ENCODE results near the gene TTR. TPM values are rescaled to one million over a fixed set of nuclear protein-coding genes. Genes with fewer than 3 reads are reported as not detected.

Gene TTR
- total RNA-seq, 4 donors from 2014 or later, result not detected

DNA sequence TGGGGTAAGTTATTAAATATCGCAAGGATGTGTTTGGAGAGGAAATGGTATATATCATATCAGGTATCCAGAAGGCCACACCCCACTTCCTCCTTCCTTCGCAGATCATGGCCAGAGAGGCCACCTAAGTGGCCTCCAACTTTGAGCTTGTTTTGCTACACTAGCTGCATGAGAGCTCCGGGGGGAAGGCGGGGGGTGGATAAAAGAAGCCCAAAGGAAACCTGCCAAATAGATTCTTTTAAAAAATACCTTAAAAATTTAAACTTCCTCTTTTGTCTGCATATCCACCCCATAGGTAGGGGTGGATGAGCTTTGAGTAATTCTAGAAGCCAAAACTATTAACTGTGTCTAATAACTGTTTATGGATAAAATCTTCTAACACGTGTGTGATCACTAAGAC is 5.7 kb upstream of the TTR start:
- H3K27me3 ChIP-seq, result no peaks in the 10 kb centered on the region
- no peak overlapping the region for H3K27ac ChIP-seq
- peaks cover 0 to 10% (median 0%) of the 10 kb centered on the region in 3 donors for H3K4me1 ChIP-seq
- intact Hi-C loops (cut with DNase I), result no loop called here
- no peaks in the 10 kb centered on the region for H3K36me3 ChIP-seq
- no peak overlapping the region for H3K4me3 ChIP-seq
- no peak for TF ChIP-seq POLR2A (IDR thresholded peaks at IDR 0.05)
- TF ChIP-seq, protein P1, sequence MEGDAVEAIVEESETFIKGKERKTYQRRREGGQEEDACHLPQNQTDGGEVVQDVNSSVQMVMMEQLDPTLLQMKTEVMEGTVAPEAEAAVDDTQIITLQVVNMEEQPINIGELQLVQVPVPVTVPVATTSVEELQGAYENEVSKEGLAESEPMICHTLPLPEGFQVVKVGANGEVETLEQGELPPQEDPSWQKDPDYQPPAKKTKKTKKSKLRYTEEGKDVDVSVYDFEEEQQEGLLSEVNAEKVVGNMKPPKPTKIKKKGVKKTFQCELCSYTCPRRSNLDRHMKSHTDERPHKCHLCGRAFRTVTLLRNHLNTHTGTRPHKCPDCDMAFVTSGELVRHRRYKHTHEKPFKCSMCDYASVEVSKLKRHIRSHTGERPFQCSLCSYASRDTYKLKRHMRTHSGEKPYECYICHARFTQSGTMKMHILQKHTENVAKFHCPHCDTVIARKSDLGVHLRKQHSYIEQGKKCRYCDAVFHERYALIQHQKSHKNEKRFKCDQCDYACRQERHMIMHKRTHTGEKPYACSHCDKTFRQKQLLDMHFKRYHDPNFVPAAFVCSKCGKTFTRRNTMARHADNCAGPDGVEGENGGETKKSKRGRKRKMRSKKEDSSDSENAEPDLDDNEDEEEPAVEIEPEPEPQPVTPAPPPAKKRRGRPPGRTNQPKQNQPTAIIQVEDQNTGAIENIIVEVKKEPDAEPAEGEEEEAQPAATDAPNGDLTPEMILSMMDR (IDR thresholded peaks at IDR 0.05), result no peak
- WGBS, 2 donors, result 90 to 91% methylated on average over 5 of the region's 5 CpGs
- H3K9me3 ChIP-seq, result no peaks in the 10 kb centered on the region
- DNase-seq, result no peak

DNA sequence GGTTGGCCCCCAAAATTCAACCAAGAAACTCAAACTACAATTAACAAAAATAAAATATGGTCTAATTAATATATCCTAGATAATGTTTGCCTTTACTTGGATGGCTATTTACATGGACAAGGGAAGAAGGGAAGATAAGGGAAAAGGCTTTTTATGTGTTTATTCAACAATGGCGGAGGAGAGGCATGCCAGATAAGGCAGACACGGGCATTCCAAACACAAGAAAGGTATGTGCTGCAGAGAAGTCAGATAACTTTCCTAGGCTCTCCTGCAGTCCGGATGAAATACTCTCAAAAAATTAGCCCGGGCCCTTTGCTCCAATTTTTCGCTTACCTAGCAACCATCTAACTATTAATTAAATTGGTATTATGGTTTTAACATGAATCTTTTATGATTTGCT is 5.1 kb upstream of the TTR start:
- Histone ChIP-seq H3K36me3 (no peaks in the 10 kb centered on the region), H3K4me3 (no peak overlapping the region), H3K27me3 (no peaks in the 10 kb centered on the region), H3K9me3 (no peaks in the 10 kb centered on the region), H3K27ac (no peak overlapping the region), H3K4me1 (peaks cover 0 to 12% (median 0%) of the 10 kb centered on the region in 3 donors)
- DNase-seq, result no peak
- intact Hi-C loops (cut with DNase I), result no loop called here
- 76 to 77% methylated on average over 5 of the region's 5 CpGs for WGBS, 2 donors
- TF ChIP-seq POLR2A (IDR thresholded peaks at IDR 0.05), result no peak
- TF ChIP-seq, protein P1 (IDR thresholded peaks at IDR 0.05), result no peak

DNA sequence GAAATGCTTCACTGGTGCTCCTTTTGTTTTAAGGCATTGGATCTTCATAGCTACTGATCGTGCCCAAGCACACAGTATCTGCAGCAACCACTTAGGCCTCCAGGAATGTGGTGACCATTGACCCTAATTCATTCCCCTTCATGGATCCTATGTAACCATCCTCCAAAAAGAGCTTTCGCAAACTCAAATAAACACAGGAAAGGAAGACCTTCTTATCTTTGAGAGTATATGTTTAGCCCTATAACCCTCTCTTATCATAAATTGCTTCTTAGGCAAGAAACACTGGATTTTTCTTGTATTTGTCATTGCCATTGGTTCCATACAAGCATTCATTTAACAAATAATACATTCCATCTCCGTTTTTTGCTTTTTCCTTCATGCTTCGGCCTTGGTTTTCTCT is 4.1 kb upstream of the TTR start:
- Histone ChIP-seq H3K27ac (no peak overlapping the region), H3K4me1 (peaks cover 0 to 8% (median 0%) of the 10 kb centered on the region in 3 donors), H3K9me3 (no peaks in the 10 kb centered on the region), H3K27me3 (no peaks in the 10 kb centered on the region), H3K4me3 (no peak overlapping the region), H3K36me3 (no peaks in the 10 kb centered on the region)
- 80 to 91% methylated on average over 4 of the region's 4 CpGs for WGBS, 2 donors
- no peak for DNase-seq
- no peak for TF ChIP-seq POLR2A (IDR thresholded peaks at IDR 0.05)
- TF ChIP-seq, protein P1 (IDR thresholded peaks at IDR 0.05), result no peak
- intact Hi-C loops (cut with DNase I), result no loop called here

DNA sequence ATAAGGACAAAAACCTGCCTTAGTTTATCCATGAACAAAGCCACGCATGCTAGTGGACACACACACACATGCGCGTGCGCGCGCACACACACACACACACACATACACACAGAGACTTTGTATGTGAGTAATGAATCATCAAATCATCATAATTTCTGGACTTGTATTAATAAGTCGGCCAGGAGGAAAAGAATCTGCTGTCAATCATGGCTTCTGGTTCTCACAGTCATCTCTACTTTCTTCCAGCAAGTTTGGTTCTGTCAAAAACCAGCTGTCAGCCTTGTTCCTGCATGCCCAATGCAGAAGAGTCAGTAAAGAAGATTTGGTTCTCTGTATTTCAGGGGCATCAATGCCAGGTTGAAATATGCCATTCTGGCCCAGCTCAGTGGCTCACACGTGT is 1.1 kb upstream of the TTR start:
- 58 to 61% methylated on average over 8 of the region's 8 CpGs for WGBS, 2 donors
- H3K4me3 ChIP-seq, result no peak overlapping the region

DNA sequence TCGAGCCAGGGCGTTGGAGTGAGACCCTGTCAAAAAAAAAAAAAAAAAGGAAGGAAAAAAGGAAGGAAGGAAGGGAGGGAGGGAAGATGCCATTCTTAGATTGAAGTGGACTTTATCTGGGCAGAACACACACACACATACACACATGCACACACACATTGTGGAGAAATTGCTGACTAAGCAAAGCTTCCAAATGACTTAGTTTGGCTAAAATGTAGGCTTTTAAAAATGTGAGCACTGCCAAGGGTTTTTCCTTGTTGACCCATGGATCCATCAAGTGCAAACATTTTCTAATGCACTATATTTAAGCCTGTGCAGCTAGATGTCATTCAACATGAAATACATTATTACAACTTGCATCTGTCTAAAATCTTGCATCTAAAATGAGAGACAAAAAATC is 564 bp upstream of the TTR start:
- DNase-seq, result no peak
- Histone ChIP-seq H3K9me3 (no peaks in the 10 kb centered on the region), H3K36me3 (no peaks in the 10 kb centered on the region), H3K4me3 (no peak overlapping the region), H3K27me3 (no peaks in the 10 kb centered on the region), H3K4me1 (peaks cover 0 to 8% (median 0%) of the 10 kb centered on the region in 3 donors), H3K27ac (no peak overlapping the region)
- WGBS, 2 donors, result 48 to 80% methylated on average over 1 to 2 of the region's 2 CpGs
- intact Hi-C loops (cut with DNase I), result no loop called here
- TF ChIP-seq, protein P1 (IDR thresholded peaks at IDR 0.05), result no peak
- TF ChIP-seq POLR2A (IDR thresholded peaks at IDR 0.05), result no peak

More for the DNA sequence above, 1.1 kb upstream of the TTR start:
- intact Hi-C loops (cut with DNase I), result no loop called here
- no peaks in the 10 kb centered on the region for H3K9me3 ChIP-seq
- no peak overlapping the region for H3K27ac ChIP-seq
- TF ChIP-seq, protein P1 (IDR thresholded peaks at IDR 0.05), result no peak
- no peak for TF ChIP-seq POLR2A (IDR thresholded peaks at IDR 0.05)
- peaks cover 0 to 8% (median 0%) of the 10 kb centered on the region in 3 donors for H3K4me1 ChIP-seq
- no peaks in the 10 kb centered on the region for H3K36me3 ChIP-seq
- H3K27me3 ChIP-seq, result no peaks in the 10 kb centered on the region
- no peak for DNase-seq
